ENCODE data around the gene ZNF197.

The ZNF197 gene

GRCh38 chr3:44682182-44682896, 57.5 kb downstream of the ZNF197 start:
- H3K4me1 ChIP-seq (ENCODE audit: insufficient read depth, low read length), result no peaks in the 10 kb centered on the region
- no peak overlapping the region for H3K9ac ChIP-seq (ENCODE audit: low read depth, low read length)
- no peaks in the 10 kb centered on the region; the same call in 1 of the 2 replicates for H3K9me3 ChIP-seq (ENCODE audit: control insufficient read depth, insufficient read depth, low read length)
- H3K36me3 ChIP-seq (ENCODE audit: insufficient read depth, low read length), result no peaks in the 10 kb centered on the region

GRCh38 chr3:44685128-44685800, 60.4 kb downstream of the ZNF197 start:
- Histone ChIP-seq H3K36me3 (ENCODE audit: insufficient read depth, low read length) (no peaks in the 10 kb centered on the region), H3K4me1 (ENCODE audit: insufficient read depth, low read length) (no peaks in the 10 kb centered on the region), H3K9ac (ENCODE audit: low read depth, low read length) (peak overlapping the region; percentile 97), H3K9me3 (ENCODE audit: control insufficient read depth, insufficient read depth, low read length) (no peaks in the 10 kb centered on the region; the same call in 1 of the 2 replicates)

GRCh38 chr3:44687898-44688297, 63.1 kb downstream of the ZNF197 start:
- Histone ChIP-seq H3K36me3 (ENCODE audit: insufficient read depth, low read length) (no peaks in the 10 kb centered on the region), H3K9me3 (ENCODE audit: control insufficient read depth, insufficient read depth, low read length) (no peaks in the 10 kb centered on the region), H3K4me1 (ENCODE audit: insufficient read depth, low read length) (no peaks in the 10 kb centered on the region), H3K9ac (ENCODE audit: low read depth, low read length) (no peak overlapping the region)

Measured in ES-I3 (cell line).